SK-N-SH treated with all-trans-retinoic acid at 6 μM for 48 hours (cell line): ENCODE results near the gene PRKCE.

Experiments used
- ATAC-seq: fragments of 200-7000 bp; cut with Tn5 transposase; 3 replicates; pipeline ENCODE4 v1.9.1; 2020; ENCODE audit warnings: mild to moderate bottlenecking, moderate library complexity
- ARNTL ChIP-seq: fragments of 450-650 bp; formaldehyde crosslinking; IDR thresholded peaks from 2 replicates; pipeline ENCODE4 v1.5.0; 2020; ENCODE audit warnings: low read depth, mild to moderate bottlenecking, moderate library complexity, borderline replicate concordance
- BACH2 ChIP-seq: fragments of 250-450 bp; sonication (Bioruptor Pico); IDR thresholded peaks from 2 replicates; pipeline ENCODE4 v1.9.0; 2021; ENCODE audit warnings: mild to moderate bottlenecking, borderline replicate concordance
- CSDC2 ChIP-seq: fragments of 250-450 bp; sonication (Bioruptor Pico); IDR thresholded peaks from 2 replicates; pipeline ENCODE4 v1.5.0; 2020; ENCODE audit warnings: mild to moderate bottlenecking, moderate library complexity
- CSRNP3 ChIP-seq: fragments of 250-450 bp; sonication (Bioruptor Pico); IDR thresholded peaks from 2 replicates; pipeline ENCODE4 v1.5.1; 2021; ENCODE audit warnings: mild to moderate bottlenecking, moderate library complexity
- GLIS3 ChIP-seq: fragments of 250-450 bp; sonication (Bioruptor Pico); IDR thresholded peaks from 2 replicates; pipeline ENCODE4 v1.5.0; 2020; ENCODE audit warnings: mild to moderate bottlenecking, moderate library complexity
- OSR1 ChIP-seq: fragments of 250-450 bp; sonication (Bioruptor Pico); IDR thresholded peaks from 2 replicates; pipeline ENCODE4 v1.8.0; 2022; ENCODE audit warnings: moderate library complexity, mild to moderate bottlenecking, inconsistent platforms
- PATZ1 ChIP-seq: fragments of 250-450 bp; sonication (Bioruptor Pico); IDR thresholded peaks from 2 replicates; pipeline ENCODE4 v1.8.0; 2020; ENCODE audit warnings: mild to moderate bottlenecking, moderate library complexity, borderline replicate concordance
- POU6F1 ChIP-seq: fragments of 250-450 bp; sonication (Bioruptor Pico); IDR thresholded peaks from 2 replicates; pipeline ENCODE4 v1.8.0; 2021; ENCODE audit warnings: low read depth, mild to moderate bottlenecking, moderate library complexity, borderline replicate concordance
- PPARA ChIP-seq: fragments of 250-450 bp; sonication (Bioruptor Pico); IDR thresholded peaks from 2 replicates; pipeline ENCODE4 v1.5.0; 2020; ENCODE audit warnings: mild to moderate bottlenecking, borderline replicate concordance
- RARB ChIP-seq: fragments of 250-450 bp; sonication (Bioruptor Pico); IDR thresholded peaks from 2 replicates; pipeline ENCODE4 v1.8.0; 2021; ENCODE audit warnings: mild to moderate bottlenecking, moderate library complexity
- SNAI2 ChIP-seq: fragments of 250-450 bp; sonication (Bioruptor Pico); IDR thresholded peaks from 2 replicates; pipeline ENCODE4 v1.5.0; 2020; ENCODE audit warnings: mild to moderate bottlenecking, moderate library complexity
- TCF4 ChIP-seq: fragments of 250-450 bp; sonication (Bioruptor Pico); IDR thresholded peaks from 2 replicates; pipeline ENCODE4 v1.8.0; 2021; ENCODE audit warnings: mild to moderate bottlenecking, moderate library complexity, borderline replicate concordance
- TOX ChIP-seq: fragments of 250-450 bp; sonication (Bioruptor Pico); IDR thresholded peaks from 2 replicates; pipeline ENCODE4 v1.8.0; 2021; ENCODE audit warnings: mild to moderate bottlenecking, moderate library complexity, borderline replicate concordance
- TSHZ2 ChIP-seq: fragments of 250-450 bp; sonication (Bioruptor Pico); IDR thresholded peaks from 2 replicates; pipeline ENCODE4 v1.5.0; 2020; ENCODE audit warnings: mild to moderate bottlenecking, moderate library complexity
- ZC3H10 ChIP-seq: fragments of 250-450 bp; sonication (Bioruptor Pico); IDR thresholded peaks from 2 replicates; pipeline ENCODE4 v1.5.1; 2021; ENCODE audit warnings: mild to moderate bottlenecking, moderate library complexity
- ZFP3 ChIP-seq: fragments of 250-450 bp; sonication (Bioruptor Pico); IDR thresholded peaks from 2 replicates; pipeline ENCODE4 v1.5.0; 2020; ENCODE audit warnings: mild to moderate bottlenecking, moderate library complexity
- ZFP30 ChIP-seq: fragments of 450-650 bp; formaldehyde crosslinking; IDR thresholded peaks from 2 replicates; pipeline ENCODE4 v1.5.0; 2022; ENCODE audit warnings: mild to moderate bottlenecking, moderate library complexity
- ZNF565 ChIP-seq: fragments of 450-650 bp; formaldehyde crosslinking; conservative IDR thresholded peaks from 2 replicates; pipeline ENCODE4 v1.5.0; 2020; ENCODE audit warnings: low read depth, mild to moderate bottlenecking, moderate library complexity
- ZNF8 ChIP-seq: fragments of 450-650 bp; formaldehyde crosslinking; IDR thresholded peaks from 2 replicates; pipeline ENCODE4 v1.5.0; 2020; ENCODE audit warnings: mild to moderate bottlenecking, moderate library complexity

The PRKCE gene

GRCh38 chr2:46208766-46209165 is 557.3 kb downstream of the PRKCE start:
- TF ChIP-seq CSDC2 (CRISPR knock-in tag), result no peak
- no peak for TF ChIP-seq PPARA (CRISPR knock-in tag)
- TF ChIP-seq TSHZ2, result no peak
- TF ChIP-seq TCF4 (CRISPR knock-in tag), result no peak
- TF ChIP-seq ZC3H10 (CRISPR knock-in tag), result no peak
- no peak for TF ChIP-seq ZNF8
- TF ChIP-seq CSRNP3 (CRISPR knock-in tag), result no peak
- no peak for TF ChIP-seq RARB (CRISPR knock-in tag)
- no peak for TF ChIP-seq TOX (CRISPR knock-in tag)
- no peak for TF ChIP-seq GLIS3
- TF ChIP-seq SNAI2 (CRISPR knock-in tag), result no peak
- no peak for TF ChIP-seq BACH2 (CRISPR knock-in tag)
- TF ChIP-seq PATZ1 (CRISPR knock-in tag), result no peak
- no peak for TF ChIP-seq ZFP3 (CRISPR knock-in tag)
- ATAC-seq, result no peak

- ATAC-seq, result no peak
- no peak for TF ChIP-seq ZFP3 (CRISPR knock-in tag)
- TF ChIP-seq PPARA (CRISPR knock-in tag), result no peak
- TF ChIP-seq RARB (CRISPR knock-in tag), result no peak
- TF ChIP-seq PATZ1 (CRISPR knock-in tag), result no peak
- TF ChIP-seq BACH2 (CRISPR knock-in tag), result no peak
Measured at GRCh38 chr2:46210063-46210462, 558.6 kb downstream of the PRKCE start.

GRCh38 chr2:46211461-46211860 is 560.0 kb downstream of the PRKCE start:
- ATAC-seq, result no peak
- TF ChIP-seq ZC3H10 (CRISPR knock-in tag) (no peak), TCF4 (CRISPR knock-in tag) (no peak), TOX (CRISPR knock-in tag) (no peak), CSRNP3 (CRISPR knock-in tag) (no peak), ARNTL (no peak), POU6F1 (no peak), BACH2 (CRISPR knock-in tag) (no peak), PATZ1 (CRISPR knock-in tag) (no peak), GLIS3 (no peak), RARB (CRISPR knock-in tag) (no peak), OSR1 (CRISPR knock-in tag) (no peak), ZFP30 (CRISPR knock-in tag) (no peak), ZFP3 (CRISPR knock-in tag) (no peak), ZNF565 (CRISPR knock-in tag) (no peak)
